HG03095 (cell line): ENCODE results near the gene NCAM1.

Experiments
- ATAC-seq: cut with Tn5 transposase; IDR thresholded peaks from one replicate; pipeline ENCODE4 v1.9.1; 2021; ENCODE audit warnings: moderate library complexity; ENCODE audit not compliant: unreplicated experiment

Gene NCAM1

GRCh38 chr11:113193946-113194345 lies 232.7 kb downstream of the NCAM1 start:
- no peak for ATAC-seq

- no peak for ATAC-seq
Measured at GRCh38 chr11:113195728-113196127, 234.5 kb downstream of the NCAM1 start.

GRCh38 chr11:113197446-113197845 lies 236.2 kb downstream of the NCAM1 start:
- no peak for ATAC-seq

GRCh38 chr11:113198972-113199661 lies 237.9 kb downstream of the NCAM1 start:
- no peak for ATAC-seq

- no peak for ATAC-seq
Measured at GRCh38 chr11:113199866-113200265, 238.6 kb downstream of the NCAM1 start.

DNA sequence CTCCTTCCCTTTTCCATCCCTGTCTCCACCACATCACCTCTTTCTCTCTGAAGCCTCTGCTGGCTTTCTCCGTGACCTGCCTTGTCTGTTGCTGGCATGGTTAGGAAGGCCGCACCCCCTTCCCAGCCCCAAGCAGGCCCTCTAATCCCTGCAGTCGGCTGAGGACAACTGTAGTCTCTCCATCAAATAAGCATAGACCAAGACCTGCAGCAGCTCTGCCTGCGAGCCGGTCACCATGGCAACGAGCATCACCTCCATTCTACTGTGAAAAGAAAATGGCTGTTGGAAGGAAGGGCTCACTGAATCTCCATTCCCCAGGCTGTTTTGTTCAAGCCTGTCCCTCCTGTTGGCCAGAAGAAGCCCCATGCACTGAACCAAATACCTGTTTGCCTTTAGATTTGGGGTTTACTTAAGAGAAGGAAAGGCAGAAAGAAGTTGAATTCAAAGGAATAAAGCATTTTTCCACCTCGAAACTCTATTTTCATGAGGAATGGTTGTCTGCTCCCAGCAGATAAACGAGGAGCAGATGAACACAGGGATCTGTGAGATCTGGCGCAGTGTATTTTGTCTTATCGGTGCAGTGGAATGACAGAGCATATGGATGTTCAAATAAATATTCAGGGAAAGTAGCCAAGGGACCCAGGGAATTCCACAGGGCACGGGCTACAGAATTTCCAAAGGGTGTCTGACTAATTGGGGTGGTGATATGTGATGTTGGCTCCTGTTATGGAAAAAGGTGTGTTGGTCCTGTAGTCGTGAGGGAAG lies 240.0 kb downstream of the NCAM1 start:
- ATAC-seq: no peak

DNA sequence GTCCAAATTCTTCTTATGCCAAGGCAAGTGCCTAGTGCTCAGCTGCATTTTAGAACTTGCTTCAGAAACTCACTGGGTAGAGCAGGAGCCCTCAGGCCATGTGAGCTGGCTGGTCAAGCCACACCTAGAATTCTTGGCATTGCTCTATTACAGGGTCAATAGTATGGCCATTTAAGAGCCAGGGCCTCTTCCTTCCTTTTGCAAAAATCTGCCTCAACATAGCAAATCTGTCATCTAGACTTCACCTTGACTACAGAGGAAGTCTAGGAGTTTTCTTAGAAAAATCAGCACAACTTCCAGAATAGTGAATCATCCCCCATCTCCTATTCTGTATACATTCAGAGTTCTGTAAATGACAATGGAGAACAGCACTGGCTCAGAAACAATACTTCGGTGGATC lies 241.2 kb downstream of the NCAM1 start:
- no peak for ATAC-seq

GRCh38 chr11:113203141-113203753 lies 242.0 kb downstream of the NCAM1 start:
- ATAC-seq: no peak

- ATAC-seq: no peak
Measured at GRCh38 chr11:113204280-113204679, 243.1 kb downstream of the NCAM1 start.

DNA sequence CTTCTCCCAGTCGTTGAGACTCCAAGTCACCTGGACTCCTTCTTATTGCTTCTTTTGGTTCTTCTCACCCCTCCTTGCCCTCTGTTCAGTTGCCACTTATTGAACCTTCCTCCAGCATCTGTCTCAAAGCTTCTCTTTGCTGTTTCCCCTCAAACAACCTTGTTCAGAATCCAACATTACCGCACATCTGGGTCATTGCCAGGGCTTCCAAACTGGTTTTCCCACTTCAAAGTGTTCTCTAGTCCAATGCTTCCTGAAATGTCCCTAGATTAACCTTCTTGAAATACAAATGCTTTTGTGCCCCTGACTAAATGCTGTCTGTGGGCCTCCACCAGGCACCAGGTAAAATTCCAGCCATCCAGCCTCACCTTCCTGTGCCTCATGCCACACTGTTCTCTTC lies 252.3 kb downstream of the NCAM1 start:
- ATAC-seq: no peak

DNA sequence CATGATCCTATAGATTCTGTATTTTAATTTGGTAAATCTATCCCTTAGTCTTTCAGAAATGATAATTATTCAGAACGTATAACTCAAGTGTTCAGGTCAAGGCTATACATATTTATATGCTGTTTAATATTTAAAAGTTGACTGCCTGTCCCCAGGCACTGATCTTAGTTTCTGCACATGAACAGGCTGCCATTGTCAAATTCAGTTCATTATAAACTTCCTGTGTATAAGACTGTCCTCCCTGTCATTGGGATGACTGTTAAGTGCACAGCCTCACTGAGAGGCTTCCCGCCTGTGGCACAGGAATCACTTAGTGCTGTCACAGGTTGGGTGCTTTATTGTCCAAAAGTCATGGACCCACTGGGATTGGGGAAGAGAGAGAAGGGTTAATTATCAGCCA lies 261.0 kb downstream of the NCAM1 start:
- no peak for ATAC-seq

- no peak for ATAC-seq
Measured at GRCh38 chr11:113234888-113235287, 273.7 kb downstream of the NCAM1 start.

GRCh38 chr11:113237261-113237660 lies 276.0 kb downstream of the NCAM1 start:
- ATAC-seq: no peak

GRCh38 chr11:113238721-113239120 lies 277.5 kb downstream of the NCAM1 start:
- no peak for ATAC-seq

DNA sequence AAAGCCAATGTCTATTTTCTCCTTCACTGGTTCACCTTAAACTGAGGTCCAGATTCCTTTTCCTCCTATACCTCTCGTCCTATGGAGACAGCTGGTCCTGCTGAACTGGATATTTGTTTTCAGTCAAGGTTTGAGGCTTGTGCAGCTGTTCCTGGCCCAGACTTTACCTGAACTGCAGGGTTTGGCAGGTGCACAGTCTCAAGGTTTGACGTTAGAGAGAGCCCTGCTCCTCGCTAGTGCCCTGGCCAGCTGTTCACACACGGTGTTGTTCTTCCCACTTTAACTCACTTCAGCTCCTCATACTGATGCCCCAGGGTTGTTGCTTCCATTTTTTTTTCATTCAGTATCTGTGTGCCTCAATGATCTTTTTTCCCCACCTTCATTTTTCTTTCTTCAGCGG lies 279.2 kb downstream of the NCAM1 start:
- ATAC-seq: no peak

DNA sequence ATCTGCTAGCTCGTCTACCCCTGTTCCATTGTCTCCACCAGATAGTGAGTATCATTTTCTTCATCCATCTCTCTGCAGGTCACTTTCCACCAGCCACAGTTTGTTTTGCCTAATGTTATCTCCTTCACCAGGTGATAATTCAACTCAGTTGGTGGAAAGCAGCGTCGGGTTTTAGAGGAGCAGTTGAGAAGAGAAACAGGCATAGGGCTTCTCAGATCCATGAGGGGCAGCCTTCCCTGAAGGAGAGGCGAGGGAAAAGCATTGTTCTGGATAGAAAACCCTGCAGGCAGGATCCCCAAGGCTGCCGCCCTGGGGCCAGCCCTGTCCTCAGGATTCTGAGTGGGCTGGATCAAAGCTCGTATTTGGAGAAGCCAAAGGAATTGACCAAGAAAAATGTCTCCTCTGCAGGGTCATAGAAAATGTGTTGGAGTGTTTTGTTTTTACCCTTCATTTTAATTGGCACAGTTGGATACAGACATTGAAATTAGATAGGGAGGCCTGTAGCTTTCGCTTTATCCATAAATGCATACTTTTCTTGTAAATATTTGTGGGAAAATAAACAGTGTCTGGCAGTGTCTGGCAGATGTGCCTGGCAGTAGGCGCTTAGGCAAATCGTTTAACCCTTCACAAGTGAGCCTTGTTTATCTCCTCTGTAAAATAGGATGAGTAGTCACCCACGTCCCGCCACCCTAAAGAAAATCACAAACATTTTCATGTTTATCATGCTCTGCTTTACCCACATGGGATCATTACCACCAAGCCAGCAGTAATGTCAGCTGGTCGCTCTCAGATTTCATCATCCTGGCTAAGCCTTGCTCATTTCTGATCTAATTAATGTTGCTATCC lies 279.8 kb downstream of the NCAM1 start:
- no peak for ATAC-seq

GRCh38 chr11:113241636-113242054 lies 280.4 kb downstream of the NCAM1 start:
- ATAC-seq: no peak

- ATAC-seq: no peak
Measured at GRCh38 chr11:113242060-113242459, 280.8 kb downstream of the NCAM1 start.

- ATAC-seq: no peak
Measured at GRCh38 chr11:113242767-113243397, 281.7 kb downstream of the NCAM1 start.

- no peak for ATAC-seq
Measured at GRCh38 chr11:113243696-113244095, 282.5 kb downstream of the NCAM1 start.

GRCh38 chr11:113245216-113245615 lies 284.0 kb downstream of the NCAM1 start:
- ATAC-seq: no peak
